K562 (cell line): ENCODE results near the gene OPRL1. TPM values are rescaled to one million over a fixed set of nuclear protein-coding genes. Genes with fewer than 3 reads are reported as not detected.
A peak's percentile ranks its signal among the peaks of the same experiment; 100 is the strongest.

ENCODE experiments used
- ARID1B ChIP-seq: fragments of 450-650 bp; IDR thresholded peaks from 2 replicates; pipeline ENCODE4 v1.6.1; 2016; ENCODE audit warnings: antibody characterized with exemption, mild to moderate bottlenecking, inconsistent platforms
- ARNT ChIP-seq, 2 experiments: fragments of 450-650 bp; IDR thresholded peaks; 2 replicates each; pipeline ENCODE4 v1.6.1; 2016; ENCODE audit warnings: mild to moderate bottlenecking in 1 of 2
- BHLHE40 ChIP-seq: IDR thresholded peaks from 2 replicates; pipeline ENCODE4 v1.6.1; 2011; ENCODE audit warnings: low read length, improper control_type of control experiment
- CXXC5 ChIP-seq: fragments of 250-450 bp; sonication (Bioruptor Pico); IDR thresholded peaks from 2 replicates; pipeline ENCODE4 v1.8.0; 2022; ENCODE audit warnings: inconsistent platforms, mild to moderate bottlenecking, moderate library complexity
- EGR1 ChIP-seq: fragments of 450-650 bp; conservative IDR thresholded peaks from 2 replicates; pipeline ENCODE4 v1.6.1; 2017; ENCODE audit warnings: mild to moderate bottlenecking
- ERF ChIP-seq: fragments of 450-650 bp; formaldehyde crosslinking; IDR thresholded peaks from 2 replicates; pipeline ENCODE4 v1.4.0; 2020; ENCODE audit warnings: mild to moderate bottlenecking, mixed read lengths
- ETV6 ChIP-seq, 3 experiments: fragments of 150-350 bp in 1 of 3; sonication (generic) in 1 of 3; formaldehyde crosslinking in 1 of 3; IDR thresholded peaks; 2 replicates each; pipeline versions ENCODE4 v1.6.1 to v1.8.0; 2014 to 2022; ENCODE audit warnings: borderline replicate concordance in 2 of 3, low read depth in 2 of 3, antibody characterized with exemption in 1 of 3, low read length in 1 of 3, mild to moderate bottlenecking in 1 of 3, missing genetic modification reagents in 1 of 3
- HDAC3 ChIP-seq: fragments of 450-650 bp; IDR thresholded peaks from 2 replicates; pipeline ENCODE4 v1.6.1; 2018; ENCODE audit warnings: borderline replicate concordance, mild to moderate bottlenecking, moderate library complexity; ENCODE audit not compliant: partially characterized antibody
- HLTF ChIP-seq: fragments of 450-650 bp; IDR thresholded peaks from 2 replicates; pipeline ENCODE4 v1.6.1; 2016
- KAT2B ChIP-seq: IDR thresholded peaks from one replicate; pipeline ENCODE4 v1.6.1; 2012; ENCODE audit warnings: low read depth, mild to moderate bottlenecking, control low read depth, inconsistent platforms, low read length, moderate library complexity
- KDM4B ChIP-seq, 2 experiments: fragments of 450-650 bp in 1 of 2; sonication (generic) in 1 of 2; IDR thresholded peaks; 2 replicates each; pipeline ENCODE4 v1.6.1; 2016 to 2017; ENCODE audit warnings: borderline replicate concordance in 2 of 2, antibody characterized with exemption in 1 of 2, low read depth in 1 of 2, mild to moderate bottlenecking in 1 of 2
- NFRKB ChIP-seq: fragments of 450-650 bp; IDR thresholded peaks from 2 replicates; pipeline ENCODE4 v1.6.1; 2016; ENCODE audit warnings: low read depth
- PHB ChIP-seq: fragments of 250-450 bp; sonication (Bioruptor Pico); IDR thresholded peaks from 2 replicates; pipeline ENCODE4 v1.5.0; 2021
- PHB2 ChIP-seq: fragments of 450-650 bp; IDR thresholded peaks from 2 replicates; pipeline ENCODE4 v1.6.1; 2017; ENCODE audit warnings: low read depth
- POLR3A ChIP-seq: IDR thresholded peaks from 2 replicates; pipeline ENCODE4 v1.6.1; 2011; ENCODE audit warnings: borderline replicate concordance, mild to moderate bottlenecking, moderate library complexity; ENCODE audit not compliant: insufficient read length, insufficient read depth; ENCODE audit errors: extremely low read depth
- PTTG1 ChIP-seq: fragments of 450-650 bp; IDR thresholded peaks from 2 replicates; pipeline ENCODE4 v1.6.1; 2016; ENCODE audit warnings: low read depth, mild to moderate bottlenecking, missing genetic modification characterization, missing compliant biosample characterization
- SPI1 ChIP-seq: IDR thresholded peaks from 2 replicates; pipeline ENCODE4 v1.6.1; 2011; ENCODE audit warnings: low read depth, low read length, control low read depth, borderline replicate concordance
- SRSF3 ChIP-seq: fragments of 200-400 bp; formaldehyde crosslinking; IDR thresholded peaks from 2 replicates; pipeline ENCODE4 v1.6.1; 2016; ENCODE audit warnings: mild to moderate bottlenecking, low read length, moderate library complexity; ENCODE audit not compliant: insufficient read depth
- SRSF7 ChIP-seq: fragments of 200-400 bp; formaldehyde crosslinking; optimal IDR thresholded peaks from 2 replicates; pipeline ENCODE3; 2017; ENCODE audit warnings: mild to moderate bottlenecking, low read depth, low read length
- THRAP3 ChIP-seq: fragments of 450-650 bp; IDR thresholded peaks from 2 replicates; pipeline ENCODE4 v1.6.1; 2016; ENCODE audit warnings: mild to moderate bottlenecking, inconsistent platforms, borderline replicate concordance
- ZNF41 ChIP-seq: fragments of 250-450 bp; sonication (Bioruptor Pico); conservative IDR thresholded peaks from 2 replicates; pipeline ENCODE4 v1.4.0; 2020; ENCODE audit warnings: mild to moderate bottlenecking
- ZNF507 ChIP-seq: conservative IDR thresholded peaks from 2 replicates; pipeline ENCODE4 v1.6.1; 2017; ENCODE audit warnings: missing genetic modification characterization, missing compliant biosample characterization
- ZNF561 ChIP-seq: fragments of 450-650 bp; formaldehyde crosslinking; conservative IDR thresholded peaks from 2 replicates; pipeline ENCODE4 v1.4.0; 2020; ENCODE audit warnings: mild to moderate bottlenecking, moderate library complexity
- ZNF707 ChIP-seq: fragments of 250-450 bp; sonication (Bioruptor Pico); conservative IDR thresholded peaks from 2 replicates; pipeline ENCODE4 v1.8.0; 2022; ENCODE audit warnings: inconsistent platforms, mild to moderate bottlenecking, moderate library complexity
- polyA plus RNA-seq, 8 experiments: library from polyadenylated mRNA; depleted of rRNA in 4 of 8; stranded (reverse) in 5 of 8; unstranded in 3 of 8; fragments of >200 nt; fragmentation: Nextera tagmentation in 2 of 8; fragmentation: Illumina TruSeq in 1 of 8; extraction: Ambion mirVana in 2 of 8; extraction: Trizol in 1 of 8; gene quantifications; 2 replicates each; pipeline versions ENCODE4 v1.2.1 to v1.2.3, GENCODE V29; 2011 to 2014; ENCODE audit warnings: inconsistent platforms in 1 of 8, missing spikeins in 1 of 8
- total RNA-seq, 7 experiments: library from RNA; depleted of rRNA in 6 of 7; stranded (reverse); fragments of >200 nt in 6 of 7; fragmentation: Illumina TruSeq in 2 of 7; extraction: Trizol in 2 of 7; gene quantifications; 2 replicates each; pipeline versions ENCODE4 v1.2.1 to v1.2.3, GENCODE V29; 2011 to 2021; ENCODE audit warnings: low replicate concordance in 1 of 7
- TF ChIP-seq, protein P1 (sequence below): fragments of 200-400 bp; formaldehyde crosslinking; IDR thresholded peaks from 2 replicates; pipeline ENCODE4 v1.6.1; 2017; ENCODE audit warnings: mild to moderate bottlenecking, low read depth, low read length, moderate library complexity
- TF ChIP-seq, protein P2 (sequence below): fragments of 250-450 bp; sonication (Bioruptor Pico); IDR thresholded peaks from 2 replicates; pipeline ENCODE4 v1.4.0; 2020; ENCODE audit warnings: mild to moderate bottlenecking, moderate library complexity

OPRL1 gene
- total and polyA plus RNA-seq, 9 of the 15 experiments (the other 6 are each of a cell fraction or from before 2014, with no cell fraction given): 0.06 to 0.33 (median 0.11) TPM; not detected in 2

DNA sequence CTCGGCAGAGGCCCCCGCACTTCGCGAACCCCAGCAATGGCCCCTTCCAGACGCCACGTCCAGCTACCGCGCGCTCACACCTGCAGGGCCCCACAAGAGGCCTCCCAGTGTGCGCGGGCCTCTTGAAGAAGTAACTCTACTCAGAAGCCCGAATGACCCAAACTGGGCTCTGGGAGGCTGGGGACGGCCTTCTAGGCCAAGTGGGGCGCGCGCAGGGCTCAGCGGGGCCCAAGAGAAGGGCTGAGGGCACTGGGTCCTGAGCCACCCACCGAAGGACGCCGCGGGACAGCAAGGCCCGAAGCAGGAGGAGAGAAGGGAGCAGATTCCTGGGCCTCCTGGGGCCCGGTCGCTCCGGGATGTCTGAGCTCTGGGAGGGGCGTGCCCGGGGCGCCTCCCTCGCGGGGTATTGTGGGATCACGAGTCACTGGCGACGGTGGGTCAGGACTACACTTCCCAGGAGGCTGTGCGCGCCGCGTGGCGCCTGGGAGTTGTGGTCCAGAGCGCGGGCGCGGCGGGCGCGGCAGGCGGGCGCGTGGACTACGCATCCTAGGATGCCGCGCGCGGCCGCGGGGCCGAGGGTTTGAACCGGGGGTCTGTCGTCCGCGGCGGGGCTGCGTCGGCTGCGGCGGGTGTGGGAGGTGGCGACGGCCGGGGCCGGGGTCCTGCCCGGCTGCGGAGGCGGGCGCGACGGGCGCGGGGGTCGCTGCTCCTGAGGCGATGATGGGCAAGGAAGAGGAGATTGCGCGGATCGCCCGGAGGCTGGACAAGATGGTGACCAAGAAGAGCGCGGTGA, 17.1 kb upstream of the OPRL1 start, which contains the start of gene TCEA2 (continued):
- TF ChIP-seq, protein P1, sequence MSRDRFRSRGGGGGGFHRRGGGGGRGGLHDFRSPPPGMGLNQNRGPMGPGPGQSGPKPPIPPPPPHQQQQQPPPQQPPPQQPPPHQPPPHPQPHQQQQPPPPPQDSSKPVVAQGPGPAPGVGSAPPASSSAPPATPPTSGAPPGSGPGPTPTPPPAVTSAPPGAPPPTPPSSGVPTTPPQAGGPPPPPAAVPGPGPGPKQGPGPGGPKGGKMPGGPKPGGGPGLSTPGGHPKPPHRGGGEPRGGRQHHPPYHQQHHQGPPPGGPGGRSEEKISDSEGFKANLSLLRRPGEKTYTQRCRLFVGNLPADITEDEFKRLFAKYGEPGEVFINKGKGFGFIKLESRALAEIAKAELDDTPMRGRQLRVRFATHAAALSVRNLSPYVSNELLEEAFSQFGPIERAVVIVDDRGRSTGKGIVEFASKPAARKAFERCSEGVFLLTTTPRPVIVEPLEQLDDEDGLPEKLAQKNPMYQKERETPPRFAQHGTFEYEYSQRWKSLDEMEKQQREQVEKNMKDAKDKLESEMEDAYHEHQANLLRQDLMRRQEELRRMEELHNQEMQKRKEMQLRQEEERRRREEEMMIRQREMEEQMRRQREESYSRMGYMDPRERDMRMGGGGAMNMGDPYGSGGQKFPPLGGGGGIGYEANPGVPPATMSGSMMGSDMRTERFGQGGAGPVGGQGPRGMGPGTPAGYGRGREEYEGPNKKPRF: no peak
- no peak for TF ChIP-seq THRAP3
- no peak for TF ChIP-seq ARNT (IDR thresholded peaks at IDR 0.05)
- no peak for TF ChIP-seq KDM4B (IDR thresholded peaks at IDR 0.05; ENCODE audit: borderline replicate concordance in 2 of 2, low read depth in 1 of 2)
- TF ChIP-seq CXXC5 (CRISPR knock-in tag): peak; percentile 92
- no peak for TF ChIP-seq ZNF561 (CRISPR knock-in tag)
- TF ChIP-seq ERF (CRISPR knock-in tag): peak; percentile 95
- TF ChIP-seq PTTG1 (tag): no peak
- no peak for TF ChIP-seq KAT2B
- TF ChIP-seq ZNF707 (CRISPR knock-in tag): no peak
- TF ChIP-seq HDAC3: no peak
- no peak for TF ChIP-seq POLR3A
- TF ChIP-seq NFRKB: no peak
- no peak for TF ChIP-seq ZNF507 (tag)
- no peak for TF ChIP-seq SRSF7
- no peak for TF ChIP-seq SPI1
- peak; percentile 69; the same call in 1 of the 2 replicates for TF ChIP-seq ZNF41
- TF ChIP-seq ETV6 (IDR thresholded peaks at IDR 0.05; ENCODE audit: borderline replicate concordance in 1 of 2, low read depth in 2 of 2, low read length in 1 of 2): no peak
- no peak for TF ChIP-seq ETV6 (CRISPR knock-in tag; IDR thresholded peaks at IDR 0.05; ENCODE audit: borderline replicate concordance)
- TF ChIP-seq EGR1: no peak
- TF ChIP-seq, protein P2, sequence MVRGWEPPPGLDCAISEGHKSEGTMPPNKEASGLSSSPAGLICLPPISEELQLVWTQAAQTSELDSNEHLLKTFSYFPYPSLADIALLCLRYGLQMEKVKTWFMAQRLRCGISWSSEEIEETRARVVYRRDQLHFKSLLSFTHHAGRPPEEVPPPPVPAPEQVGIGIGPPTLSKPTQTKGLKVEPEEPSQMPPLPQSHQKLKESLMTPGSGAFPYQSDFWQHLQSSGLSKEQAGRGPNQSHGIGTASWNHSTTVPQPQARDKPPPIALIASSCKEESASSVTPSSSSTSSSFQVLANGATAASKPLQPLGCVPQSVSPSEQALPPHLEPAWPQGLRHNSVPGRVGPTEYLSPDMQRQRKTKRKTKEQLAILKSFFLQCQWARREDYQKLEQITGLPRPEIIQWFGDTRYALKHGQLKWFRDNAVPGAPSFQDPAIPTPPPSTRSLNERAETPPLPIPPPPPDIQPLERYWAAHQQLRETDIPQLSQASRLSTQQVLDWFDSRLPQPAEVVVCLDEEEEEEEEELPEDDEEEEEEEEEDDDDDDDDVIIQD (CRISPR knock-in tag): 0 out of 2 replicates have a peak, but pooled peaks have one; percentile 45
- no peak for TF ChIP-seq ARID1B
- TF ChIP-seq PHB2: no peak
- no peak for TF ChIP-seq SRSF3
- 0 out of 2 replicates have a peak, but pooled peaks have one; percentile 16 for TF ChIP-seq HLTF
- TF ChIP-seq PHB: no peak
- peak; percentile 56; the same call in 1 of the 2 replicates for TF ChIP-seq BHLHE40
